A549 (cell line): ENCODE data around the gene MATN4. TPM values are rescaled to one million over a fixed set of nuclear protein-coding genes. Genes with fewer than 3 reads are reported as not detected.

ENCODE experiments used
- ATAC-seq, 2 experiments: fragments of 200-7000 bp in 1 of 2; fragments of >200 bp in 1 of 2; cut with Nextera tagmentation in 1 of 2; cut with Tn5 transposase in 1 of 2; 3 replicates each; pipeline versions ENCODE4 v1.8.0 to v1.9.1; 2018 to 2020; ENCODE audit warnings: mild to moderate bottlenecking in 1 of 2, moderate library complexity in 1 of 2
- CTCF ChIA-PET: fragments of 300-600 bp; sonication (Branson Sonifier 250); formaldehyde crosslinking; extraction: SDS; loops from one replicate; lab custom pipeline; 2021; ENCODE audit warnings: antibody characterized with exemption, inconsistent platforms; lab: Yijun Ruan, JAX
- POLR2A ChIA-PET: fragments of 350-600 bp; formaldehyde crosslinking; extraction: SDS; loops from one replicate; lab custom pipeline; 2021; ENCODE audit warnings: antibody characterized with exemption, inconsistent platforms; lab: Yijun Ruan, JAX
- DNase-seq, 2 experiments: peaks; one replicate each; pipeline versions ENCODE4 v3.0.0 to v3.0.0-alpha.2; 2011 to 2016; ENCODE audit warnings: low read depth in 1 of 2, low spot score in 1 of 2
- FAIRE-seq: peaks from 2 replicates; lab custom pipeline; 2011; peaks lifted over from hg19 to GRCh38; lab: Jason Lieb, UNC
- H3K27ac ChIP-seq, 2 experiments: fragments of >200 bp; sonication (Bioruptor Twin); formaldehyde crosslinking; 3 replicates each; pipeline ENCODE4 v1.5.1; 2016 to 2017
- H3K4me1 ChIP-seq: fragments of >200 bp; sonication (Bioruptor Twin); formaldehyde crosslinking; 3 replicates; pipeline ENCODE4 v1.6.1; 2016
- H3K4me2 ChIP-seq: fragments of >200 bp; sonication (Bioruptor Twin); formaldehyde crosslinking; 3 replicates; pipeline ENCODE4 v1.6.1; 2016
- H3K4me3 ChIP-seq: fragments of >200 bp; sonication (Bioruptor Twin); formaldehyde crosslinking; 3 replicates; pipeline ENCODE4 v1.5.1; 2016
- H3K9me3 ChIP-seq: fragments of >200 bp; sonication (Bioruptor Twin); formaldehyde crosslinking; 3 replicates; pipeline ENCODE4 v1.6.1; 2016
- CBX2 ChIP-seq: fragments of 200-600 bp; sonication (generic); IDR thresholded peaks from 2 replicates; pipeline ENCODE4 v1.6.1; 2016; ENCODE audit warnings: low read depth, mild to moderate bottlenecking, borderline replicate concordance
- CHD4 ChIP-seq: fragments of 200-600 bp; sonication (generic); IDR thresholded peaks from 2 replicates; pipeline ENCODE4 v1.6.1; 2016; ENCODE audit warnings: antibody characterized with exemption, mild to moderate bottlenecking, borderline replicate concordance
- HEYL ChIP-seq: fragments of 250-450 bp; sonication (Bioruptor Pico); IDR thresholded peaks from 2 replicates; pipeline ENCODE4 v1.8.0; 2021; ENCODE audit warnings: mild to moderate bottlenecking, moderate library complexity
- RFX5 ChIP-seq: fragments of 450-650 bp; IDR thresholded peaks from 2 replicates; pipeline ENCODE4 v1.7.1; 2014; ENCODE audit warnings: antibody characterized with exemption, mild to moderate bottlenecking, moderate library complexity
- SMC3 ChIP-seq: fragments of >200 bp; sonication (Bioruptor Twin); formaldehyde crosslinking; IDR thresholded peaks from 3 replicates; pipeline ENCODE4 v1.6.1; 2018; ENCODE audit warnings: inconsistent platforms
- ZSCAN20 ChIP-seq: fragments of 250-450 bp; sonication (Bioruptor Pico); IDR thresholded peaks from 2 replicates; pipeline ENCODE4 v1.8.0; 2022; ENCODE audit warnings: mild to moderate bottlenecking, moderate library complexity
- WGBS: methylation state at CpG from one replicate; pipeline ENCODE4 v1.1.6; 2017; ENCODE audit errors: missing lambda C conversion rate; 5-methylcytosine and 5-hydroxymethylcytosine counted together
- polyA plus RNA-seq, 4 experiments: library from polyadenylated mRNA; depleted of rRNA in 3 of 4; stranded (reverse); fragments of >200 nt; fragmentation: RNase III in 1 of 4; extraction: RNeasy Plus Mini Kit Qiagen cat#74134 plus additional on column Dnase treatment in 1 of 4; gene quantifications; 2 replicates in 3 of 4; 3 replicates in 1 of 4; pipeline ENCODE4 v1.2.3, GENCODE V29; 2011 to 2017
- TF ChIP-seq, protein P1 (sequence below): IDR thresholded peaks from 2 replicates; pipeline ENCODE4 v1.6.1; 2012

Gene MATN4
- polyA plus RNA-seq, 2 of the 4 experiments (the other 2 are of a cell fraction) = 0.04 to 0.05 TPM

DNA sequence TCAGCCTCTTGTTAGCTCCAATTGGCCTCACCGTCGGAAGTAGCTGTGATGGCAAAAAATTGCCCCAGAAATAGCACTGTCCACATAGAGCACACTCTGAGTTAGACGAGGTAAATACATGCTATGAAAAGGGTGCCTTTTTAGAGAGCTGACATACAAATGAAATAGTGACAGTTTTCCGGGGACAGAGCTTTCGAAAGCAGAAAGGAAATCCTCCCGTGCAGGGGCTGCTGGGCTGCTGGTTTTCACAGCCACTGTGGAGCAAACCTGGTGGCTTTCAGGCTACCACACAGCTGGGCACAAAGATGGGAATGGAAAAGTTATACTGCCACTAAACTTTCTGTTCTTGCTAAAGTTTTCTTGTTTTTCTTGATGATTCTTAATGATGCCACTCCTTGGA is 62.0 kb downstream of the MATN4 start:
- no peak overlapping the region for H3K27ac ChIP-seq
- WGBS = 62% methylated on average over 6 of the region's 6 CpGs

More for the DNA sequence above, 62.0 kb downstream of the MATN4 start:
- ATAC-seq (no peak), FAIRE-seq (no peak), DNase-seq (no peak)
- POLR2A ChIA-PET = no interaction called here
- no peak overlapping the region for H3K4me3 ChIP-seq
- CTCF ChIA-PET = interaction anchor here (0.7 to 1.4 kb wide), 2 partner anchors 24 to 45 kb away, joined by 3 read pairs; no protein-coding TSS in a partner anchor
- TF ChIP-seq SMC3 = no peak
- TF ChIP-seq CBX2 = no peak
- TF ChIP-seq HEYL = no peak
- TF ChIP-seq, protein P1, sequence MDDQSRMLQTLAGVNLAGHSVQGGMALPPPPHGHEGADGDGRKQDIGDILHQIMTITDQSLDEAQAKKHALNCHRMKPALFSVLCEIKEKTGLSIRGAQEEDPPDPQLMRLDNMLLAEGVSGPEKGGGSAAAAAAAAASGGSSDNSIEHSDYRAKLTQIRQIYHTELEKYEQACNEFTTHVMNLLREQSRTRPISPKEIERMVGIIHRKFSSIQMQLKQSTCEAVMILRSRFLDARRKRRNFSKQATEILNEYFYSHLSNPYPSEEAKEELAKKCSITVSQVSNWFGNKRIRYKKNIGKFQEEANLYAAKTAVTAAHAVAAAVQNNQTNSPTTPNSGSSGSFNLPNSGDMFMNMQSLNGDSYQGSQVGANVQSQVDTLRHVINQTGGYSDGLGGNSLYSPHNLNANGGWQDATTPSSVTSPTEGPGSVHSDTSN = no peak
- TF ChIP-seq CHD4 = no peak
- no peak for TF ChIP-seq ZSCAN20 (CRISPR knock-in tag)
- no peak for TF ChIP-seq RFX5
- no peaks in the 10 kb centered on the region for H3K9me3 ChIP-seq
- H3K4me2 ChIP-seq = no peak overlapping the region
- no peaks in the 10 kb centered on the region for H3K4me1 ChIP-seq

Other genes starting within 250 kb of the MATN4 start
- not detected in 2 replicates for gene KCNS1, start 207.2 kb downstream of the MATN4 start, polyA plus RNA-seq (2011; rRNA removed)
- not detected in 3 replicates for gene KCNS1, start 207.2 kb downstream of the MATN4 start, polyA plus RNA-seq (2017; fragmentation: RNase III; extraction: RNeasy Plus Mini Kit Qiagen cat#74134 plus additional on column Dnase treatment)
- not detected in 2 replicates for gene WFDC5, start 193.1 kb downstream of the MATN4 start, polyA plus RNA-seq (2011; rRNA removed)
- gene WFDC5, start 193.1 kb downstream of the MATN4 start, polyA plus RNA-seq (2017; fragmentation: RNase III; extraction: RNeasy Plus Mini Kit Qiagen cat#74134 plus additional on column Dnase treatment) = not detected in 3 replicates
- gene WFDC12, start 183.8 kb downstream of the MATN4 start, polyA plus RNA-seq (2011; rRNA removed) = not detected in 2 replicates
- gene WFDC12, start 183.8 kb downstream of the MATN4 start, polyA plus RNA-seq (2017; fragmentation: RNase III; extraction: RNeasy Plus Mini Kit Qiagen cat#74134 plus additional on column Dnase treatment) = not detected in 3 replicates
- 0.35 and 1.1 TPM in 2 replicates for gene PI3, start 133.4 kb downstream of the MATN4 start, polyA plus RNA-seq (2011; rRNA removed)
- 0.18 to 0.39 TPM in 2 of 3 replicates, not detected in the other for gene PI3, start 133.4 kb downstream of the MATN4 start, polyA plus RNA-seq (2017; fragmentation: RNase III; extraction: RNeasy Plus Mini Kit Qiagen cat#74134 plus additional on column Dnase treatment)
- not detected in 2 replicates for gene SEMG1, start 101.3 kb downstream of the MATN4 start, polyA plus RNA-seq (2011; rRNA removed)
- gene SEMG1, start 101.3 kb downstream of the MATN4 start, polyA plus RNA-seq (2017; fragmentation: RNase III; extraction: RNeasy Plus Mini Kit Qiagen cat#74134 plus additional on column Dnase treatment) = not detected in 3 replicates
- gene SEMG2, start 86.9 kb downstream of the MATN4 start, polyA plus RNA-seq (2011; rRNA removed) = not detected in 2 replicates
- gene SEMG2, start 86.9 kb downstream of the MATN4 start, polyA plus RNA-seq (2017; fragmentation: RNase III; extraction: RNeasy Plus Mini Kit Qiagen cat#74134 plus additional on column Dnase treatment) = not detected in 3 replicates
- 27.0 and 59.1 TPM in 2 replicates for gene SLPI, start 53.7 kb downstream of the MATN4 start, polyA plus RNA-seq (2011; rRNA removed)
- gene SLPI, start 53.7 kb downstream of the MATN4 start, polyA plus RNA-seq (2017; fragmentation: RNase III; extraction: RNeasy Plus Mini Kit Qiagen cat#74134 plus additional on column Dnase treatment) = 3.7 to 4.5 TPM (median 3.7 TPM) in 3 replicates
- not detected in 2 replicates for gene RBPJL, start 1.5 kb downstream of the MATN4 start, polyA plus RNA-seq (2011; rRNA removed)
- gene RBPJL, start 1.5 kb downstream of the MATN4 start, polyA plus RNA-seq (2017; fragmentation: RNase III; extraction: RNeasy Plus Mini Kit Qiagen cat#74134 plus additional on column Dnase treatment) = not detected in 3 replicates
- gene SDC4, start 40.1 kb upstream of the MATN4 start, polyA plus RNA-seq (2011; rRNA removed) = 27.4 and 29.0 TPM in 2 replicates
- gene SDC4, start 40.1 kb upstream of the MATN4 start, polyA plus RNA-seq (2017; fragmentation: RNase III; extraction: RNeasy Plus Mini Kit Qiagen cat#74134 plus additional on column Dnase treatment) = 35.6 to 40.2 TPM (median 39.2 TPM) in 3 replicates
- 27.6 and 30.5 TPM in 2 replicates for gene SYS1, start 54.9 kb upstream of the MATN4 start, polyA plus RNA-seq (2011; rRNA removed)
- 20.2 to 20.5 TPM (median 20.2 TPM) in 3 replicates for gene SYS1, start 54.9 kb upstream of the MATN4 start, polyA plus RNA-seq (2017; fragmentation: RNase III; extraction: RNeasy Plus Mini Kit Qiagen cat#74134 plus additional on column Dnase treatment)
- not detected in 2 replicates for gene TP53TG5, start 70.0 kb upstream of the MATN4 start, polyA plus RNA-seq (2011; rRNA removed)
- not detected in 3 replicates for gene TP53TG5, start 70.0 kb upstream of the MATN4 start, polyA plus RNA-seq (2017; fragmentation: RNase III; extraction: RNeasy Plus Mini Kit Qiagen cat#74134 plus additional on column Dnase treatment)
- gene DBNDD2, start 100.0 kb upstream of the MATN4 start, polyA plus RNA-seq (2011; rRNA removed) = 20.9 and 31.1 TPM in 2 replicates
- gene DBNDD2, start 100.0 kb upstream of the MATN4 start, polyA plus RNA-seq (2017; fragmentation: RNase III; extraction: RNeasy Plus Mini Kit Qiagen cat#74134 plus additional on column Dnase treatment) = 6.2 to 6.5 TPM (median 6.3 TPM) in 3 replicates
- 60.3 and 79.6 TPM in 2 replicates for gene PIGT, start 107.8 kb upstream of the MATN4 start, polyA plus RNA-seq (2011; rRNA removed)
- gene PIGT, start 107.8 kb upstream of the MATN4 start, polyA plus RNA-seq (2017; fragmentation: RNase III; extraction: RNeasy Plus Mini Kit Qiagen cat#74134 plus additional on column Dnase treatment) = 62.0 to 71.8 TPM (median 66.2 TPM) in 3 replicates
- gene WFDC2, start 161.5 kb upstream of the MATN4 start, polyA plus RNA-seq (2011; rRNA removed) = not detected in 2 replicates
- 0.22 TPM in 1 of 3 replicates, not detected in the others for gene WFDC2, start 161.5 kb upstream of the MATN4 start, polyA plus RNA-seq (2017; fragmentation: RNase III; extraction: RNeasy Plus Mini Kit Qiagen cat#74134 plus additional on column Dnase treatment)
- not detected in 2 replicates for gene SPINT3, start 207.3 kb upstream of the MATN4 start, polyA plus RNA-seq (2011; rRNA removed)
- gene SPINT3, start 207.3 kb upstream of the MATN4 start, polyA plus RNA-seq (2017; fragmentation: RNase III; extraction: RNeasy Plus Mini Kit Qiagen cat#74134 plus additional on column Dnase treatment) = not detected in 3 replicates
- not detected in 2 replicates for gene WFDC6, start 231.2 kb upstream of the MATN4 start, polyA plus RNA-seq (2011; rRNA removed)
- gene WFDC6, start 231.2 kb upstream of the MATN4 start, polyA plus RNA-seq (2017; fragmentation: RNase III; extraction: RNeasy Plus Mini Kit Qiagen cat#74134 plus additional on column Dnase treatment) = not detected in 3 replicates
- not detected in 2 replicates for gene EPPIN, start 239.1 kb upstream of the MATN4 start, polyA plus RNA-seq (2011; rRNA removed)
- not detected in 3 replicates for gene EPPIN, start 239.1 kb upstream of the MATN4 start, polyA plus RNA-seq (2017; fragmentation: RNase III; extraction: RNeasy Plus Mini Kit Qiagen cat#74134 plus additional on column Dnase treatment)